CD14-positive monocyte (primary cell): Measurements from ENCODE around the gene AOPEP. TPM values are rescaled to one million over a fixed set of nuclear protein-coding genes. Genes with fewer than 3 reads are reported as not detected.

Experiments
- DNase-seq, 3 donors: peaks; one replicate each; pipeline ENCODE4 v3.0.0-alpha.2; 2011 to 2022
- H2AFZ ChIP-seq: 2 replicates; pipeline ENCODE4 v1.6.0; 2012; ENCODE audit warnings: mild to moderate bottlenecking, low read depth, low read length, inconsistent platforms; ENCODE audit not compliant: insufficient read depth, poor library complexity, severe bottlenecking
- H3K27ac ChIP-seq, 2 donors: 1 replicate in 1 of 2; 2 replicates in 1 of 2; pipeline ENCODE4 v1.5.1; 2012 to 2013; ENCODE audit warnings: low read length in 2 of 2, control low read depth in 1 of 2, inconsistent platforms in 1 of 2, low read depth in 1 of 2, mild to moderate bottlenecking in 1 of 2
- H3K27me3 ChIP-seq, 2 donors: one replicate each; pipeline versions ENCODE4 v1.6.0 to v1.6.1; 2011 to 2013; ENCODE audit warnings: low read length in 2 of 2; ENCODE audit not compliant: control insufficient read depth in 2 of 2, insufficient read depth in 2 of 2
- H3K36me3 ChIP-seq, 2 donors: replicated peaks in 1 of 2; 1 replicate in 1 of 2; 2 replicates in 1 of 2; pipeline versions ENCODE4 v1.5.1 to v1.6.1; 2012 to 2013; ENCODE audit warnings: low read length in 2 of 2, control low read depth in 1 of 2, inconsistent platforms in 1 of 2, mild to moderate bottlenecking in 1 of 2; ENCODE audit not compliant: insufficient read depth in 2 of 2, control insufficient read depth in 1 of 2
- H3K4me1 ChIP-seq, 2 donors: 1 replicate in 1 of 2; 2 replicates in 1 of 2; pipeline versions ENCODE4 v1.5.1 to v1.6.1; 2012 to 2013; ENCODE audit warnings: low read length in 2 of 2, control low read depth in 1 of 2, inconsistent platforms in 1 of 2, mild to moderate bottlenecking in 1 of 2, moderate library complexity in 1 of 2; ENCODE audit not compliant: insufficient read depth in 2 of 2, control insufficient read depth in 1 of 2
- H3K4me2 ChIP-seq: replicated peaks from 2 replicates; pipeline ENCODE3; 2012; ENCODE audit warnings: low read length, moderate library complexity, mild to moderate bottlenecking; ENCODE audit not compliant: poor library complexity, severe bottlenecking; ENCODE audit errors: extremely low read depth
- H3K4me3 ChIP-seq, 3 experiments: fragments of 200-600 bp in 1 of 3; sonication (generic) in 1 of 3; replicated peaks in 1 of 3; 1 replicate in 2 of 3; 2 replicates in 1 of 3; pipeline ENCODE4 v1.5.1; 2011 to 2013; ENCODE audit warnings: low read length in 3 of 3, mild to moderate bottlenecking in 3 of 3, control low read depth in 2 of 3, low read depth in 2 of 3, inconsistent platforms in 1 of 3, moderate library complexity in 1 of 3
- H3K79me2 ChIP-seq: 2 replicates; pipeline ENCODE4 v1.6.0; 2012; ENCODE audit warnings: mild to moderate bottlenecking, control low read depth, inconsistent platforms, low read length, moderate library complexity; ENCODE audit not compliant: insufficient read depth
- H3K9ac ChIP-seq: 2 replicates; pipeline ENCODE4 v1.6.0; 2017; ENCODE audit warnings: low read length, mild to moderate bottlenecking; ENCODE audit not compliant: insufficient read depth, poor library complexity, severe bottlenecking
- H3K9me3 ChIP-seq, 2 donors: replicated peaks in 1 of 2; 1 replicate in 1 of 2; 2 replicates in 1 of 2; pipeline versions ENCODE4 v1.5.1 to v1.6.1; 2012 to 2013; ENCODE audit warnings: low read length in 2 of 2, control low read depth in 1 of 2; ENCODE audit not compliant: control insufficient read depth in 1 of 2, insufficient read depth in 1 of 2
- H4K20me1 ChIP-seq: 2 replicates; pipeline ENCODE4 v1.6.0; 2012; ENCODE audit warnings: mild to moderate bottlenecking, low read length, control low read depth, moderate library complexity; ENCODE audit not compliant: insufficient read depth
- H3K27ac Mint-ChIP-seq, 7 donors: one replicate each; pipeline ENCODE4 v1.8.0; 2020; ENCODE audit warnings: mild to moderate bottlenecking in 7 of 7, mixed read lengths in 7 of 7, moderate library complexity in 6 of 7, inconsistent platforms in 2 of 7
- H3K27me3 Mint-ChIP-seq, 3 donors: one replicate each; pipeline ENCODE4 v1.8.0; 2021 to 2022; ENCODE audit warnings: low read depth in 3 of 3, mild to moderate bottlenecking in 3 of 3, mixed read lengths in 3 of 3, moderate library complexity in 3 of 3, inconsistent platforms in 1 of 3
- H3K36me3 Mint-ChIP-seq, 2 donors: one replicate each; pipeline ENCODE4 v1.8.0; 2020; ENCODE audit warnings: mixed read lengths in 2 of 2, inconsistent platforms in 1 of 2, mild to moderate bottlenecking in 1 of 2
- H3K4me1 Mint-ChIP-seq: one replicate; pipeline ENCODE4 v1.8.0; 2020; ENCODE audit warnings: mild to moderate bottlenecking, mixed read lengths
- H3K4me3 Mint-ChIP-seq, 2 donors: one replicate each; pipeline ENCODE4 v1.8.0; 2020; ENCODE audit warnings: mild to moderate bottlenecking in 2 of 2, mixed read lengths in 2 of 2, moderate library complexity in 1 of 2
- H3K9me3 Mint-ChIP-seq, 7 donors: one replicate each; pipeline ENCODE4 v1.8.0; 2020 to 2022; ENCODE audit warnings: mixed read lengths in 7 of 7, mild to moderate bottlenecking in 6 of 7, moderate library complexity in 6 of 7, inconsistent platforms in 2 of 7
- CTCF ChIP-seq: fragments of 200-600 bp; IDR thresholded peaks from one replicate; pipeline ENCODE4 v1.8.0; 2022; ENCODE audit warnings: antibody characterized with exemption, mild to moderate bottlenecking
- WGBS: methylation state at CpG from one replicate; pipeline ENCODE4 v1.1.5; 2013; ENCODE audit warnings: missing lambda C conversion rate; ENCODE audit not compliant: insufficient coverage; 5-methylcytosine and 5-hydroxymethylcytosine counted together
- intact Hi-C, 2 donors: fragments of 100-400 bp; cut with micrococcal nuclease; formaldehyde crosslinking; loops; one replicate each; pipeline versions ENCODE4 v1.15.0 to v1.15.1; 2023
- polyA plus RNA-seq, 3 donors: library from polyadenylated mRNA; depleted of rRNA in 1 of 3; unstranded in 2 of 3; stranded (reverse) in 1 of 3; fragments of 300-500 nt in 2 of 3; fragments of >200 nt in 1 of 3; fragmentation: Illumina TruSeq in 2 of 3; gene quantifications; 1 replicate in 2 of 3; 2 replicates in 1 of 3; pipeline ENCODE4 v1.2.3, GENCODE V29; 2012 to 2021

The AOPEP gene
- polyA plus RNA-seq, 3 donors: 3.0 to 4.1 (median 3.1) TPM

- Mint-ChIP-seq H3K36me3 (peaks cover 6 to 12% of the 10 kb centered on the region in 2 donors), H3K9me3 (peaks cover 0 to 4% (median under 1%) of the 10 kb centered on the region in 7 donors), H3K27me3 (peaks cover 16 to 24% (median 18%) of the 10 kb centered on the region in 3 donors), H3K4me3 (no peak overlapping the region), H3K4me1 (peaks cover 18% of the 10 kb centered on the region), H3K27ac (no peak overlapping the region)
- Histone ChIP-seq H4K20me1 (no peaks in the 10 kb centered on the region), H3K4me3 (no peak overlapping the region), H2AFZ (no peak overlapping the region), H3K27ac (no peak overlapping the region), H3K36me3 (no peaks in the 10 kb centered on the region), H3K27me3 (peaks cover 8 to 27% of the 10 kb centered on the region in 2 donors), H3K79me2 (no peaks in the 10 kb centered on the region), H3K9me3 (peaks cover 0 to under 1% of the 10 kb centered on the region in 2 donors), H3K4me1 (peaks cover 14 to 18% of the 10 kb centered on the region in 2 donors), H3K9ac (no peak overlapping the region), H3K4me2 (no peak overlapping the region)
- no peak for DNase-seq
- no peak for TF ChIP-seq CTCF
- intact Hi-C loops: no loop called here
- 94% methylated on average over 36 of the region's 36 CpGs for WGBS
These were observed 318.4 kb downstream of the AOPEP start for GRCh38 chr9:95044731-95045508.

- Histone ChIP-seq H3K9ac (no peak overlapping the region), H3K9me3 (peaks cover 0 to 4% of the 10 kb centered on the region in 2 donors), H3K27ac (no peak overlapping the region), H3K4me1 (peaks cover 14 to 18% of the 10 kb centered on the region in 2 donors), H3K79me2 (no peaks in the 10 kb centered on the region), H3K36me3 (no peaks in the 10 kb centered on the region), H3K4me3 (no peak overlapping the region), H2AFZ (no peak overlapping the region), H3K27me3 (peaks cover 16 to 35% of the 10 kb centered on the region in 2 donors), H4K20me1 (no peaks in the 10 kb centered on the region), H3K4me2 (no peak overlapping the region)
- Mint-ChIP-seq H3K36me3 (peaks cover 7 to 13% of the 10 kb centered on the region in 2 donors), H3K4me3 (no peak overlapping the region), H3K4me1 (peaks cover 18% of the 10 kb centered on the region), H3K27me3 (peaks cover 20 to 32% (median 21%) of the 10 kb centered on the region in 3 donors), H3K27ac (no peak overlapping the region), H3K9me3 (peaks cover 0 to 4% (median 0%) of the 10 kb centered on the region in 7 donors)
- WGBS: over 99% methylated on average over 13 of the region's 16 CpGs
- no peak for TF ChIP-seq CTCF
- DNase-seq: no peak
- intact Hi-C loops: no loop called here
These were observed 319.3 kb downstream of the AOPEP start for GRCh38 chr9:95045751-95046150.
